Ishikawa (cell line): ENCODE measurements around the gene BAZ1A.

Experiments
- CEBPB ChIP-seq: IDR thresholded peaks from 2 replicates; pipeline ENCODE4 v1.6.1; 2012
- CREB1 ChIP-seq: IDR thresholded peaks from 2 replicates; pipeline ENCODE4 v1.6.1; 2012; ENCODE audit warnings: low read depth
- EGR1 ChIP-seq: IDR thresholded peaks from 2 replicates; pipeline ENCODE4 v1.6.1; 2012
- EP300 ChIP-seq: IDR thresholded peaks from 2 replicates; pipeline ENCODE4 v1.6.1; 2012; ENCODE audit warnings: borderline replicate concordance
- FOXM1 ChIP-seq: IDR thresholded peaks from 2 replicates; pipeline ENCODE4 v1.6.1; 2012; ENCODE audit warnings: low read depth, borderline replicate concordance
- NFIC ChIP-seq: IDR thresholded peaks from 2 replicates; pipeline ENCODE4 v1.6.1; 2012
- RAD21 ChIP-seq: IDR thresholded peaks from 2 replicates; pipeline ENCODE4 v1.6.1; 2012; ENCODE audit warnings: low read depth
- REST ChIP-seq: IDR thresholded peaks from 2 replicates; pipeline ENCODE4 v1.6.1; 2012; ENCODE audit warnings: low read depth, mild to moderate bottlenecking
- TAF1 ChIP-seq: IDR thresholded peaks from 2 replicates; pipeline ENCODE4 v1.6.1; 2012; ENCODE audit warnings: low read depth, mild to moderate bottlenecking
- TCF12 ChIP-seq: IDR thresholded peaks from 2 replicates; pipeline ENCODE4 v1.6.1; 2012; ENCODE audit warnings: low read depth
- TEAD4 ChIP-seq: IDR thresholded peaks from 2 replicates; pipeline ENCODE4 v1.6.1; 2012
- YY1 ChIP-seq: IDR thresholded peaks from 2 replicates; pipeline ENCODE4 v1.6.1; 2012; ENCODE audit warnings: low read depth
- ZBTB7A ChIP-seq: IDR thresholded peaks from 2 replicates; pipeline ENCODE4 v1.6.1; 2012; ENCODE audit warnings: low read depth
- TF ChIP-seq, protein P1 (sequence below): IDR thresholded peaks from 2 replicates; pipeline ENCODE4 v1.6.1; 2012
- TF ChIP-seq, protein P2 (sequence below): IDR thresholded peaks from 2 replicates; pipeline ENCODE4 v1.6.1; 2012

The BAZ1A gene

GRCh38 chr14:34797747-34798583 lies 77.2 kb downstream of the BAZ1A start:
- no peak for TF ChIP-seq REST
- no peak for TF ChIP-seq EP300
- TF ChIP-seq CEBPB, result no peak
- TF ChIP-seq FOXM1, result no peak
- no peak for TF ChIP-seq EGR1
- no peak for TF ChIP-seq TCF12
- TF ChIP-seq TEAD4, result no peak

GRCh38 chr14:34796902-34797301 lies 78.3 kb downstream of the BAZ1A start:
- TF ChIP-seq, protein P1, sequence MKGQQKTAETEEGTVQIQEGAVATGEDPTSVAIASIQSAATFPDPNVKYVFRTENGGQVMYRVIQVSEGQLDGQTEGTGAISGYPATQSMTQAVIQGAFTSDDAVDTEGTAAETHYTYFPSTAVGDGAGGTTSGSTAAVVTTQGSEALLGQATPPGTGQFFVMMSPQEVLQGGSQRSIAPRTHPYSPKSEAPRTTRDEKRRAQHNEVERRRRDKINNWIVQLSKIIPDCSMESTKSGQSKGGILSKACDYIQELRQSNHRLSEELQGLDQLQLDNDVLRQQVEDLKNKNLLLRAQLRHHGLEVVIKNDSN, result no peak
- TF ChIP-seq REST, result no peak
- TF ChIP-seq TCF12, result no peak
- TF ChIP-seq TAF1, result no peak
- no peak for TF ChIP-seq CEBPB
- TF ChIP-seq CREB1, result no peak
- TF ChIP-seq ZBTB7A, result no peak
- TF ChIP-seq YY1, result no peak
- TF ChIP-seq NFIC, result no peak

DNA sequence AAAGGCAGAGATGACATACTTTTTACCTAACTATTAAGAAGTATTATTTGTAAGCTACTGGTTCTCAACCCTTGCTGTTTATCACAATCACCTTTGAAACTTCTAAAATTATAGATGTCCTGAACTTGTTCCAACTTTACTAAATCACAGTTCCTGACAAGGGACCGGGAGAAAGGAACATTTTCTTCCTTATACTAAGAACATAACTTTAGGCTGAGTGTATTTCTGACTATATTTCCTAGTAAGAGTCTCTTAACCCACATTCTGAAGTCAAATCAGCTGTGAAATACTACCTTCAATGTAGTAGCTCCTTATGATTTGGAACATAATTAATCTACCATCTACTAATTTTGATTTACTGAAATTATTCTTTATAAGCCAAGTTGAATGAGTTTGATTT lies 80.2 kb downstream of the BAZ1A start:
- TF ChIP-seq ZBTB7A (no peak), TCF12 (no peak), CEBPB (no peak), TEAD4 (no peak), TAF1 (no peak), CREB1 (no peak), FOXM1 (no peak), RAD21 (no peak), EGR1 (no peak), EP300 (no peak), REST (no peak), NFIC (no peak), YY1 (no peak)
- TF ChIP-seq, protein P1, result no peak
- TF ChIP-seq, protein P2, sequence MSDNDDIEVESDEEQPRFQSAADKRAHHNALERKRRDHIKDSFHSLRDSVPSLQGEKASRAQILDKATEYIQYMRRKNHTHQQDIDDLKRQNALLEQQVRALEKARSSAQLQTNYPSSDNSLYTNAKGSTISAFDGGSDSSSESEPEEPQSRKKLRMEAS, result no peak

GRCh38 chr14:34794217-34794616 lies 80.9 kb downstream of the BAZ1A start:
- no peak for TF ChIP-seq NFIC
- TF ChIP-seq, protein P1, result no peak
- no peak for TF ChIP-seq CEBPB
- no peak for TF ChIP-seq TCF12

GRCh38 chr14:34792598-34792997 lies 82.6 kb downstream of the BAZ1A start:
- TF ChIP-seq, protein P1, result no peak
